K562 (cell line): Measurements from ENCODE around the gene MEGF11. TPM values are rescaled to one million over a fixed set of nuclear protein-coding genes. Genes with fewer than 3 reads are reported as not detected.
A peak's percentile ranks its signal among the peaks of the same experiment; 100 is the strongest.
"Not testable (repeated sequence)": the region's sequence is repeated elsewhere in the genome, so short reads cannot be mapped to it uniquely, and the experiment has no call there.

Experiments used
- ATAC-seq: fragments of 200-7000 bp; cut with Tn5 transposase; 3 replicates; pipeline ENCODE4 v1.9.1; 2020; ENCODE audit warnings: moderate library complexity
- BruUV-seq: library from RNA; stranded (reverse); fragments of 400-500 nt; replicated peaks from 2 replicates; lab custom pipeline; 2021; lab: Mats Ljungman, UMichigan
- CTCF ChIA-PET: fragments of 300-600 bp; formaldehyde crosslinking; extraction: SDS; loops from one replicate; lab custom pipeline; 2021; ENCODE audit warnings: low intra/inter-chr PET ratio; lab: Yijun Ruan, JAX
- POLR2A ChIA-PET: fragments of 300-600, 350-650 bp; sonication (Branson Sonifier 250); formaldehyde crosslinking; extraction: SDS; loops from one replicate; lab custom pipeline; 2021; ENCODE audit warnings: antibody characterized with exemption, inconsistent platforms; lab: Yijun Ruan, JAX
- DNase-seq, 4 experiments: peaks; one replicate each; pipeline versions ENCODE4 v3.0.0 to v3.0.0-alpha.2; 2011 to 2018; ENCODE audit warnings: low spot score in 3 of 4, mixed read lengths in 3 of 4; ENCODE audit errors: extremely low read depth in 1 of 4
- FAIRE-seq: peaks from 2 replicates; lab custom pipeline; 2011; peaks lifted over from hg19 to GRCh38; lab: Jason Lieb, UNC
- H2AFZ ChIP-seq: 2 replicates; pipeline ENCODE4 v1.6.0; 2011; ENCODE audit warnings: low read depth, low read length, control low read depth, inconsistent platforms
- H3K27ac ChIP-seq: fragments of 200-600 bp; 3 replicates; pipeline ENCODE4 v1.8.0; 2011; ENCODE audit warnings: low read depth, mild to moderate bottlenecking, control low read depth, inconsistent platforms, low read length, moderate library complexity, mixed read lengths; ENCODE audit errors: extremely low read depth
- H3K27me3 ChIP-seq, 2 experiments: fragments of 300-600 bp in 1 of 2; 2 replicates in 1 of 2; 3 replicates in 1 of 2; pipeline versions ENCODE4 v1.6.0 to v1.8.0; 2011; ENCODE audit warnings: inconsistent platforms in 2 of 2, low read length in 2 of 2, mild to moderate bottlenecking in 1 of 2, mixed read lengths in 1 of 2, moderate library complexity in 1 of 2; ENCODE audit not compliant: control insufficient read depth in 2 of 2, insufficient read depth in 2 of 2
- H3K36me3 ChIP-seq: fragments of 300-600 bp; 3 replicates; pipeline ENCODE4 v1.8.0; 2011; ENCODE audit warnings: mild to moderate bottlenecking, low read length, inconsistent platforms; ENCODE audit not compliant: control insufficient read depth, insufficient read depth
- H3K4me1 ChIP-seq, 2 experiments: fragments of 200-600 bp in 1 of 2; replicated peaks in 1 of 2; 2 replicates in 1 of 2; 3 replicates in 1 of 2; pipeline versions ENCODE4 v1.5.1 to v1.8.0; 2011; ENCODE audit warnings: inconsistent platforms in 2 of 2, low read length in 2 of 2, mild to moderate bottlenecking in 1 of 2, mixed read lengths in 1 of 2, moderate library complexity in 1 of 2; ENCODE audit not compliant: control insufficient read depth in 2 of 2, insufficient read depth in 2 of 2
- H3K4me2 ChIP-seq: 2 replicates; pipeline ENCODE4 v1.6.1; 2011; ENCODE audit warnings: low read length, control low read depth, inconsistent platforms, mixed read lengths; ENCODE audit not compliant: insufficient read depth
- H3K4me3 ChIP-seq: fragments of 200-600 bp; sonication (generic), shearing (Covaris generic); 2 replicates; pipeline ENCODE4 v1.5.1; 2016; ENCODE audit warnings: control low read depth, inconsistent platforms
- H3K79me2 ChIP-seq: fragments of 200-600 bp; 3 replicates; pipeline ENCODE4 v1.8.0; 2011; ENCODE audit warnings: low read length, inconsistent platforms; ENCODE audit not compliant: control insufficient read depth, insufficient read depth
- H3K9ac ChIP-seq, 2 experiments: 2 replicates each; pipeline versions ENCODE4 v1.6.0 to v1.6.1; 2011; ENCODE audit warnings: low read depth in 2 of 2, low read length in 2 of 2, control low read depth in 1 of 2, inconsistent platforms in 1 of 2, mild to moderate bottlenecking in 1 of 2, mixed read lengths in 1 of 2; ENCODE audit not compliant: insufficient read depth in 1 of 2
- H3K9me1 ChIP-seq: one replicate; pipeline ENCODE4 v1.6.0; 2011; ENCODE audit warnings: inconsistent platforms, mild to moderate bottlenecking, low read length, moderate library complexity; ENCODE audit not compliant: control insufficient read depth, insufficient read depth
- H3K9me3 ChIP-seq: replicated peaks from 2 replicates; pipeline ENCODE4 v1.5.1; 2011; ENCODE audit warnings: low read depth, low read length, inconsistent platforms; ENCODE audit not compliant: control insufficient read depth, insufficient read depth
- H4K20me1 ChIP-seq: replicated peaks from 2 replicates; pipeline ENCODE4 v1.6.1; 2011; ENCODE audit warnings: low read length, inconsistent platforms, mixed read lengths; ENCODE audit not compliant: control insufficient read depth, insufficient read depth
- CEBPB ChIP-seq: fragments of 450-650 bp; IDR thresholded peaks from 2 replicates; pipeline ENCODE4 v1.6.1; 2016; ENCODE audit warnings: missing genetic modification characterization, missing compliant biosample characterization
- FOXK2 ChIP-seq, 2 experiments: fragments of 450-650 bp; IDR thresholded peaks in 1 of 2; conservative IDR thresholded peaks in 1 of 2; 2 replicates each; pipeline ENCODE4 v1.6.1; 2016; ENCODE audit warnings: low read depth in 2 of 2, mild to moderate bottlenecking in 1 of 2
- GABPA ChIP-seq: fragments of 200-800 bp; sonication (Bioruptor generic); conservative IDR thresholded peaks from 2 replicates; pipeline ENCODE4 v1.6.1; 2016; ENCODE audit warnings: low read depth, missing genetic modification characterization, missing compliant biosample characterization
- GTF2F1 ChIP-seq: IDR thresholded peaks from 2 replicates; pipeline ENCODE4 v1.6.1; 2011; ENCODE audit warnings: low read depth, low read length, improper control_type of control experiment
- NCOR1 ChIP-seq: fragments of 450-650 bp; IDR thresholded peaks from 2 replicates; pipeline ENCODE4 v1.6.1; 2016; ENCODE audit warnings: mild to moderate bottlenecking, moderate library complexity
- PKNOX1 ChIP-seq: fragments of 450-650 bp; IDR thresholded peaks from 2 replicates; pipeline ENCODE4 v1.6.1; 2016
- POLR2H ChIP-seq: IDR thresholded peaks from 2 replicates; pipeline ENCODE4 v1.6.1; 2016; ENCODE audit warnings: missing genetic modification characterization, low read depth, mild to moderate bottlenecking, control low read depth, missing compliant biosample characterization, moderate library complexity
- PTTG1 ChIP-seq: fragments of 450-650 bp; IDR thresholded peaks from 2 replicates; pipeline ENCODE4 v1.6.1; 2016; ENCODE audit warnings: low read depth, mild to moderate bottlenecking, missing genetic modification characterization, missing compliant biosample characterization
- RBM34 ChIP-seq: fragments of 200-400 bp; formaldehyde crosslinking; IDR thresholded peaks from 2 replicates; pipeline ENCODE4 v1.6.1; 2018; ENCODE audit warnings: low read length, borderline replicate concordance; ENCODE audit not compliant: insufficient read depth
- RHOXF2B ChIP-seq: fragments of 250-450 bp; sonication (Bioruptor Pico); conservative IDR thresholded peaks from 2 replicates; pipeline ENCODE4 v1.5.1; 2021
- ZKSCAN8 ChIP-seq: fragments of 200-800 bp; sonication (Bioruptor generic); IDR thresholded peaks from 2 replicates; pipeline ENCODE4 v1.6.1; 2016; ENCODE audit warnings: missing genetic modification characterization, missing compliant biosample characterization
- ZNF165 ChIP-seq: fragments of 250-450 bp; sonication (Bioruptor Pico); IDR thresholded peaks from 2 replicates; pipeline ENCODE4 v1.4.0; 2020; ENCODE audit warnings: borderline replicate concordance
- ZNF696 ChIP-seq: fragments of 250-450 bp; sonication (Bioruptor Pico); conservative IDR thresholded peaks from 2 replicates; pipeline ENCODE4 v1.4.0; 2020; ENCODE audit warnings: mild to moderate bottlenecking, moderate library complexity
- ZSCAN29 ChIP-seq: fragments of 450-650 bp; IDR thresholded peaks from 2 replicates; pipeline ENCODE4 v1.6.1; 2017
- WGBS: fragments of 100-300 bp; shearing (Covaris generic); methylation state at CpG from one replicate; pipeline ENCODE4 v1.1.6; 2016; ENCODE audit warnings: low coverage, mixed read lengths; ENCODE audit not compliant: insufficient coverage; ENCODE audit errors: missing lambda C conversion rate; 5-methylcytosine and 5-hydroxymethylcytosine counted together
- in situ Hi-C: fragments of 300-500 bp; cut with MboI; formaldehyde crosslinking; loops from 4 replicates; pipeline ENCODE4 v1.15.0; 2018; ENCODE audit warnings: inconsistent platforms, mixed read lengths
- intact Hi-C: fragments of 100-400 bp; cut with micrococcal nuclease; formaldehyde crosslinking; loops from 2 replicates; pipeline ENCODE4 v1.14.2; 2022
- polyA plus RNA-seq, 8 experiments: library from polyadenylated mRNA; depleted of rRNA in 4 of 8; stranded (reverse) in 5 of 8; unstranded in 3 of 8; fragments of >200 nt; fragmentation: Nextera tagmentation in 2 of 8; fragmentation: Illumina TruSeq in 1 of 8; extraction: Ambion mirVana in 2 of 8; extraction: Trizol in 1 of 8; gene quantifications; 2 replicates each; pipeline versions ENCODE4 v1.2.1 to v1.2.3, GENCODE V29; 2011 to 2014; ENCODE audit warnings: inconsistent platforms in 1 of 8, missing spikeins in 1 of 8
- total RNA-seq, 7 experiments: library from RNA; depleted of rRNA in 6 of 7; stranded (reverse); fragments of >200 nt in 6 of 7; fragmentation: Illumina TruSeq in 2 of 7; extraction: Trizol in 2 of 7; gene quantifications; 2 replicates each; pipeline versions ENCODE4 v1.2.1 to v1.2.3, GENCODE V29; 2011 to 2021; ENCODE audit warnings: low replicate concordance in 1 of 7

MEGF11 gene
- total and polyA plus RNA-seq, 9 of the 15 experiments (the other 6 are each of a cell fraction or from before 2014, with no cell fraction given) = 0.06 to 0.23 (median 0.20) TPM; not detected in 6

- 0 out of 3 replicates have a peak, but pooled peaks have one; percentile 2 for ATAC-seq
- POLR2A ChIA-PET = interaction anchor here (0.6 to 2.5 kb wide), 3 partner anchors 10 to 81 kb away, joined by 3 to 10 read pairs (median 3); partner anchors contain the start of gene DENND4A
Observed at GRCh38 chr15:65871886-65872285, 381.7 kb downstream of the MEGF11 start.

GRCh38 chr15:65870889-65871533, 382.5 kb downstream of the MEGF11 start:
- H3K4me3 ChIP-seq = peak overlapping the region; percentile 87
- peak; percentile 50 for ATAC-seq
- H3K27ac ChIP-seq = peak overlapping the region; percentile 96
- ChIA-PET POLR2A (interaction anchor here (0.6 to 2.5 kb wide), 8 partner anchors 9 to 291 kb away, joined by 3 to 10 read pairs (median 4); partner anchors contain the start of genes DENND4A and INTS14), CTCF (interaction anchor here (0.6 kb wide), 1 partner anchor 233 kb away, joined by 3 read pairs; no protein-coding TSS in a partner anchor)
- peak; percentile 64 for FAIRE-seq
- intact Hi-C loops (no loop called here), in situ Hi-C loops (loop anchor here (25.0 kb wide), 1 partner anchor 234 kb away; no protein-coding TSS in a partner anchor)
- H3K9me1 ChIP-seq = no peaks in the 10 kb centered on the region
- peaks cover 67% of the 10 kb centered on the region for H3K79me2 ChIP-seq
- no peaks in the 10 kb centered on the region for H3K9me3 ChIP-seq
- no peaks in the 10 kb centered on the region for H3K27me3 ChIP-seq
- BruUV-seq = TSS peak; percentile 45
- peaks cover 3% of the 10 kb centered on the region; the same call in 1 of the 2 replicates for H4K20me1 ChIP-seq
- H3K4me1 ChIP-seq = peaks cover 11 to 12% of the 10 kb centered on the region in 2 experiments; a peak in 4 of 5 replicates
- H3K4me2 ChIP-seq = peak overlapping the region; percentile 96
- H3K9ac ChIP-seq = peak overlapping the region; percentile 14 to 90; a peak in 3 of 4 replicates
- H2AFZ ChIP-seq = peak overlapping the region; percentile 93; the same call in 1 of the 2 replicates
- WGBS = 5% methylated on average over 2 of the region's 2 CpGs
- peaks cover 23% of the 10 kb centered on the region; the same call in 2 of the 3 replicates for H3K36me3 ChIP-seq
- peak; percentile 32 to 56 (median 40) for DNase-seq
- 0 out of 4 replicates have a peak, but pooled peaks of 1 of the 2 experiments have one; percentile 1 for TF ChIP-seq FOXK2 (conservative IDR thresholded peaks at IDR 0.05 in 1 of 2, IDR thresholded peaks at IDR 0.05 in 1 of 2; ENCODE audit: low read depth in 2 of 2)
- TF ChIP-seq POLR2H (tag) = peak; percentile 63; the same call in 1 of the 2 replicates
- no peak for TF ChIP-seq RHOXF2B (CRISPR knock-in tag)
- TF ChIP-seq NCOR1 = no peak
- TF ChIP-seq PTTG1 (tag) = no peak
- TF ChIP-seq GTF2F1 = no peak
- TF ChIP-seq ZSCAN29 = no peak; the same call in 1 of the 2 replicates
- peak; percentile 62 for TF ChIP-seq PKNOX1
- TF ChIP-seq ZNF165 (CRISPR knock-in tag) = no peak
- TF ChIP-seq RBM34 = no peak
- no peak for TF ChIP-seq ZNF696 (CRISPR knock-in tag)
- TF ChIP-seq CEBPB (tag) = peak; percentile 53

More at GRCh38 chr15:65871886-65872285, 381.7 kb downstream of the MEGF11 start:
- H3K27me3 ChIP-seq, H2AFZ ChIP-seq, H3K9me1 ChIP-seq, FAIRE-seq, intact Hi-C loops, H3K9me3 ChIP-seq, BruUV-seq, H4K20me1 ChIP-seq: not testable (repeated sequence)
- Histone ChIP-seq H3K27ac (peak overlapping the region; percentile 96), H3K9ac (peak overlapping the region; percentile 79 to 90), H3K4me2 (peak overlapping the region; percentile 96), H3K36me3 (peaks cover 32% of the 10 kb centered on the region), H3K4me3 (peak overlapping the region; percentile 87), H3K4me1 (peaks cover 11 to 12% of the 10 kb centered on the region in 2 experiments; a peak in 4 of 5 replicates), H3K79me2 (peaks cover 76% of the 10 kb centered on the region)
- DNase-seq = peak in 1 of 4 experiments; percentile 67
- CTCF ChIA-PET = interaction anchor here (0.6 kb wide), 1 partner anchor 46 kb away, joined by 3 read pairs; no protein-coding TSS in a partner anchor
- in situ Hi-C loops = loop anchor here (25.0 kb wide), 1 partner anchor 235 kb away; no protein-coding TSS in a partner anchor
- TF ChIP-seq ZKSCAN8 (CRISPR knock-in tag) (0 out of 2 replicates have a peak, but pooled peaks have one; percentile 40), GABPA (tag) (0 out of 2 replicates have a peak, but pooled peaks have one; percentile 10)
- WGBS = 15% methylated on average over 8 of the region's 9 CpGs
